Measurements from ENCODE around the gene KISS1. TPM values are rescaled to one million over a fixed set of nuclear protein-coding genes. Genes with fewer than 3 reads are reported as not detected.

KISS1 gene, protein sequence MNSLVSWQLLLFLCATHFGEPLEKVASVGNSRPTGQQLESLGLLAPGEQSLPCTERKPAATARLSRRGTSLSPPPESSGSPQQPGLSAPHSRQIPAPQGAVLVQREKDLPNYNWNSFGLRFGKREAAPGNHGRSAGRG
- 0.18 TPM in 1 of 2 replicates, not detected in the other for total RNA-seq

GRCh38 chr1:204196068-204196795 lies at the start of gene KISS1:
Gene KISS1, minus strand, starts transcription at chr1:204196491. Its CDS starts 3,615 bp downstream, at chr1:204192876.

DNA sequence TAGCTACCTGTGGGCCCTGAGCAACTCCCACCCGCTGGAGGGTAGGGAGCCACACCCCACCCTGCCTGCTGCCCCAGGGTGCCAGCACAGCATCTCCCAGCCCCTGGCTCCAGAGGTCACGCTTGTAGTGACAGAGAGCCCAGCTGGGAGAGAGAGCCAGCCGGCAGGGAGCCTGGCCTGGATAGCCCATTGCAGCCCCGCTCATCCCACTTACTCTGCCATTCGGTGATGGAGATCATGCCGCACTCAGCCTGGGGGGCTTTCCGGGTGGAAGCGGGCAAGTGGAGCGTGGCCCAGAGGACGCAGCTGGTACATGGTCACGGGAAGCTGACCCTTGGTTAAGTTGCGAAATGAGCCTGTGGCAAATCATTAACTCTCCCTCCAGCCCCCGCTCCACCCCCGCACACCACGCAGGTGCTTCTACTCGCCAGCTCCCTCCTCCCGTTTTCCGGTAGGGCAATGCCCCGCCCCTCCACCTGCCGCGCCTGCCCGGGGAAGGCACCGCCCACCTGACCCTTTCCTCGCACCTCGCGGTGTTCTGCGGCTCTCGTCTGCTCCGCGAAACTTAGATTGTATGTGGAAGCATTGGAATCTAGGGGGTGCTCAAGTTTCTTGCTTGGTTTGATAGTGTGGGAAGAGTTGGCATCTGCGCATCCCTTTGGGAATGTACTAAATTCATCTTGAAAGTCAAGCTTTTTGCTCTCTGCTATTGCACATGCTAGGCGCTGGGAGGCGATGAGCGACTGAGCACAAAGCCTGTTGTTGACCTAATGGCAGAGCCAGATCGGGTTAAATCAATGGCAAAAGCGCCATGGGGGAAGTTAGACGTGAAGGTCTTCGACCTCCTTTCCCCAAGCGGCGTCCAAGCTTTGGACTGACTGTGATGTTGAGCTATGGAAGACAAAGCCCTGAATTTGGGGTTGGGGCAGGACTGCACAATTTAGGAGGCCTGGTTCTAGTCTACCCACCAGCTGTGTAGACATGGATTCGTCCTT lies 17.7 kb upstream of the KISS1 start, which contains the start of gene GOLT1A:
Gene GOLT1A (minus strand): TSS at position 321 of the 995 bp plus-strand sequence. CDS start 82 bp downstream, at position 239.

DNA sequence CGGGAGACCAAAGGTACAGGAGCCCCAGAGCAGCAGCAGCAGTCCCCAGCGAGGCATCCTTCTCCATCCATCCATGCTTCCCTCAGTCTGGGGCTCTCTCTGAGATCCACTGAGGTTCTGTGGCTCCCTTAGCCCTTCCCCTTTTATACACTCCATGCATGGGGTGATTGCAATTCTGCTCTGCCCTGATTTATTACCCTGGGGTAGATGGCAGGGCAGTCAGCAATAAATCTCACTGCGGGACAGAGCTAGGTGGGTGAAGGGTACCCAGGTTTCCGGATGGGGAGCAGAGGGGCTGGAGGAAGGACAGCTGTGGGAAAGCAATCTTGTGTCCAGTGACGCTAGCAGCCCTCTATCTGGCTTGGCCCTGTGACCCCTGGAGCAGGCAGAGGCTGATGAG lies 30.1 kb downstream of the KISS1 start, which contains the start of gene REN:
Gene REN (minus strand): TSS at position 119 of the 400 bp plus-strand sequence. CDS start 44 bp downstream, at position 75.

GRCh38 chr1:204151552-204152309 lies 44.6 kb downstream of the KISS1 start, which contains the start of gene ETNK2:
Gene ETNK2, minus strand, starts transcription at chr1:204152044. Its CDS starts 192 bp downstream, at chr1:204151852.

Other genes starting within 250 kb of the KISS1 start
- gene SOX13, start 123.4 kb downstream of the KISS1 start, total RNA-seq = 16.5 and 17.0 TPM in 2 replicates
- gene ETNK2, start 44.4 kb downstream of the KISS1 start, total RNA-seq = 26.1 and 27.4 TPM in 2 replicates
- 1.1 and 2.9 TPM in 2 replicates for gene REN, start 30.2 kb downstream of the KISS1 start, total RNA-seq
- gene GOLT1A, start 17.5 kb upstream of the KISS1 start, total RNA-seq = not detected in 2 replicates
- gene PLEKHA6, start 163.4 kb upstream of the KISS1 start, total RNA-seq = 3.5 and 3.9 TPM in 2 replicates
- gene PPP1R15B, start 215.3 kb upstream of the KISS1 start, total RNA-seq = 21.6 and 23.6 TPM in 2 replicates

Measured in myometrial cell (primary cell).